Prostate gland (tissue), 2 donors: ENCODE results near the gene DSTYK. TPM values are rescaled to one million over a fixed set of nuclear protein-coding genes. Genes with fewer than 3 reads are reported as not detected.
"Not testable (repeated sequence)": the region's sequence is repeated elsewhere in the genome, so short reads cannot be mapped to it uniquely, and the experiment has no call there.

ENCODE experiments used
- DNase-seq: peaks from one replicate; pipeline ENCODE4 v3.0.0-alpha.2; 2019; ENCODE audit warnings: low spot score
- H3K27ac ChIP-seq, 2 donors: fragments of 200-600 bp; sonication (generic); 2 replicates each; pipeline ENCODE4 v1.5.1; 2017 to 2019
- H3K27me3 ChIP-seq: fragments of 200-600 bp; sonication (generic); replicated peaks from 2 replicates; pipeline ENCODE4 v1.5.1; 2019; ENCODE audit not compliant: insufficient read depth
- H3K36me3 ChIP-seq, 2 donors: fragments of 200-600 bp; sonication (generic); 1 replicate in 1 of 2; 2 replicates in 1 of 2; pipeline versions ENCODE4 v1.5.1 to v1.8.1; 2017 to 2019
- H3K4me1 ChIP-seq: fragments of 200-600 bp; sonication (generic); replicated peaks from 2 replicates; pipeline ENCODE4 v1.5.1; 2019
- H3K4me3 ChIP-seq, 2 donors: fragments of 200-600 bp; sonication (generic); 2 replicates each; pipeline ENCODE4 v1.5.1; 2017 to 2019
- H3K9me3 ChIP-seq: fragments of 200-600 bp; sonication (generic); 2 replicates; pipeline ENCODE4 v1.5.1; 2017
- POLR2A ChIP-seq: fragments of 450-650 bp; IDR thresholded peaks from one replicate; pipeline ENCODE4 v1.6.1; 2016; ENCODE audit warnings: antibody characterized with exemption, mild to moderate bottlenecking
- POLR2AphosphoS5 ChIP-seq: sonication (generic); formaldehyde crosslinking; IDR thresholded peaks from one replicate; pipeline ENCODE4 v1.6.1; 2017; ENCODE audit warnings: antibody characterized with exemption
- WGBS: methylation state at CpG from one replicate; pipeline ENCODE4 v1.1.5; 2018; 5-methylcytosine and 5-hydroxymethylcytosine counted together
- intact Hi-C: fragments of 100-400 bp; cut with DNase I; formaldehyde crosslinking; loops from one replicate; pipeline ENCODE4 v1.14.2; 2022
- total RNA-seq, 2 donors: library from RNA; depleted of rRNA; stranded (reverse); fragments of >200 nt; gene quantifications; one replicate each; pipeline ENCODE4 v1.1.0, GENCODE V29; 2016
- TF ChIP-seq, protein P1 (sequence below), 4 experiments: fragments of 200-600 bp in 2 of 4; fragments of 450-650 bp in 2 of 4; sonication (generic) in 2 of 4; IDR thresholded peaks; 1 replicate in 3 of 4; 2 replicates in 1 of 4; pipeline ENCODE4 v1.5.1; 2016 to 2019; ENCODE audit warnings: antibody characterized with exemption in 4 of 4, mild to moderate bottlenecking in 2 of 4, moderate library complexity in 2 of 4

DSTYK gene
- total RNA-seq, 2 donors from 2014 or later = 9.7 to 16.9 TPM

DNA sequence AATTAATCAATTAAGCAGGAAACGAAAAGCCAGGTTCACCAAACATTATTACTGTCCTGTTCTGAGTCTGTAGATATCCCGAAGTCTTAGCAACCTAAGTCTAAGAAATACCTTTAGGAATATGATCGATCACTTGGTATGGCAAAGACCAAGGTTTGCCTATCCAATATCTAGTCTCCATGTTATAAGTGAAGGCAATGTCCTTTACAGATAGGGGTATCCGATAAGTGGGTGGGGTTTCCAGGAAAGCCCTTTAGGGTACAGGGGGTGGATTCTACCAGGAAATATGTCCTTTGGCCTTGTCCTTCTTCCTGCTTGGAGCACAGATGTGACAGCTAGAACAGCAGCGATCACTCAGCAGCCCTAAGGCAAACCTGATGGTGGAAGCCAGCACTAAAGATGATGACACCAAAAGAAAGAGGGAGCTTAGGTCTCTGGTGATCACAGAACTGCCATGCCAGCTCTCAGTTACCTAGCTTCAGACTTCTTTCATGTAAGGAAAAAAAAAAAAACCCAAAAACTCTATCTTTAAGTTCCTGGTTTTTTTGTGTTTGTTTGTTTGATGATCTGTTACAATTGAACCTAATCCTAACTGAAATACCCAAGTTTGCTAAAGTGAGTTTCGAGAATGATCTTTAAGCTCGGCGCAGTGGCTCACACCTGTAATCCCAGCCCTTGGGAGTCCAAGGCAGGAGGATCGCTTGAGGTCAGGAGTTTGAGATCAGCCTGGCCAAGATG is 40.8 kb downstream of the DSTYK start:
- Histone ChIP-seq H3K27ac (no peak overlapping the region), H3K9me3 (no peaks in the 10 kb centered on the region), H3K4me3 (no peak overlapping the region), H3K36me3 (no peaks in the 10 kb centered on the region), H3K4me1 (no peaks in the 10 kb centered on the region), H3K27me3 (no peaks in the 10 kb centered on the region)
- intact Hi-C loops = no loop called here
- 95% methylated on average over 9 of the region's 9 CpGs for WGBS
- TF ChIP-seq POLR2A (no peak), POLR2AphosphoS5 (no peak)
- no peak for DNase-seq

DNA sequence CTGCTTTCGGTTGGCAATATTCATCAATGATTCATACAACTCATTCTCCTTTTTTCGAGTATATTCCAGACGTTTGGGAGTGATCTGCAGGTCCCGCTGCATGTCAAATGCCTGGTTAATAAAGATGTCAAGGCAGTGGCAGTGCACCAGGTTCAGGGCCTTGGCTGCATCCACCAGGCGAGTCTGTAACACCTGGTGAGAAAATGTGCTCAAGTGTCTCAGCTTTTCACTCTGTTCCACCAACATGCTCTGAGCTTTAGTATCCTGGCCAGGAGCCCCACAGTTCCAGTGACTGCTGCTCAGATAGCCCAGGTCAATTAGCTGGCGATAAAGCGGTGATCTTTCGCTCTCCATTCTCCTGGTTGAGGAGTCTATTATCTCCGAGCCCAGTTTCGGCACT is 42.3 kb downstream of the DSTYK start:
- no peak overlapping the region for H3K4me3 ChIP-seq
- DNase-seq = no peak
- TF ChIP-seq, protein P1, sequence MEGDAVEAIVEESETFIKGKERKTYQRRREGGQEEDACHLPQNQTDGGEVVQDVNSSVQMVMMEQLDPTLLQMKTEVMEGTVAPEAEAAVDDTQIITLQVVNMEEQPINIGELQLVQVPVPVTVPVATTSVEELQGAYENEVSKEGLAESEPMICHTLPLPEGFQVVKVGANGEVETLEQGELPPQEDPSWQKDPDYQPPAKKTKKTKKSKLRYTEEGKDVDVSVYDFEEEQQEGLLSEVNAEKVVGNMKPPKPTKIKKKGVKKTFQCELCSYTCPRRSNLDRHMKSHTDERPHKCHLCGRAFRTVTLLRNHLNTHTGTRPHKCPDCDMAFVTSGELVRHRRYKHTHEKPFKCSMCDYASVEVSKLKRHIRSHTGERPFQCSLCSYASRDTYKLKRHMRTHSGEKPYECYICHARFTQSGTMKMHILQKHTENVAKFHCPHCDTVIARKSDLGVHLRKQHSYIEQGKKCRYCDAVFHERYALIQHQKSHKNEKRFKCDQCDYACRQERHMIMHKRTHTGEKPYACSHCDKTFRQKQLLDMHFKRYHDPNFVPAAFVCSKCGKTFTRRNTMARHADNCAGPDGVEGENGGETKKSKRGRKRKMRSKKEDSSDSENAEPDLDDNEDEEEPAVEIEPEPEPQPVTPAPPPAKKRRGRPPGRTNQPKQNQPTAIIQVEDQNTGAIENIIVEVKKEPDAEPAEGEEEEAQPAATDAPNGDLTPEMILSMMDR (IDR thresholded peaks at IDR 0.05) = no peak
- TF ChIP-seq POLR2AphosphoS5 = no peak
- TF ChIP-seq POLR2A = no peak
- H3K4me1 ChIP-seq = no peaks in the 10 kb centered on the region
- H3K36me3 ChIP-seq = peaks cover 0 to 4% of the 10 kb centered on the region in 2 donors
- no peaks in the 10 kb centered on the region for H3K9me3 ChIP-seq
- no peak overlapping the region for H3K27ac ChIP-seq
- WGBS = 91% methylated on average over 10 of the region's 10 CpGs
- intact Hi-C loops = no loop called here
- no peaks in the 10 kb centered on the region for H3K27me3 ChIP-seq

DNA sequence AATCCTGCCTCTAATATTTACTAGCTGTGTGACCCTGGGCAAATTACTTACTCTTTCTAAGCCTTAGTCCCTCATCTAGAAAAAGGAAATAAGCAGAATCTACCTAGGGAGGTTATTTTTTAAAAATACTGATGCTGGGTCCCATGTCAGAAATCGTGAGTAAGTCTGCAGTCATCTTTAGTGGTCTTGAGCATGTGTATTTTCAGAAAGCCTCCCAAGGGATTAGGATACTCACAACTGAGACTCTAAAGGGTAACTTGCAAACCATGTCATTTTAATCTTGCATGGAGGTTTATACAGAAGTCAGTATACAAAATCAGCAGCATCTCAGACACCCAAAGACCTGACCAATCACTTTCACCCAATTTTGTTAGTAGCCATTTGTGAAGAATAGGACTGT is 43.2 kb downstream of the DSTYK start:
- intact Hi-C loops = no loop called here
- Histone ChIP-seq H3K27me3 (no peaks in the 10 kb centered on the region), H3K36me3 (peaks cover 4 to 5% of the 10 kb centered on the region in 2 donors), H3K9me3 (no peaks in the 10 kb centered on the region), H3K4me3 (no peak overlapping the region), H3K4me1 (no peaks in the 10 kb centered on the region), H3K27ac (no peak overlapping the region)
- 91% methylated on average over 1 of the region's 1 CpG for WGBS
- no peak for DNase-seq
- no peak for TF ChIP-seq POLR2AphosphoS5

DNA sequence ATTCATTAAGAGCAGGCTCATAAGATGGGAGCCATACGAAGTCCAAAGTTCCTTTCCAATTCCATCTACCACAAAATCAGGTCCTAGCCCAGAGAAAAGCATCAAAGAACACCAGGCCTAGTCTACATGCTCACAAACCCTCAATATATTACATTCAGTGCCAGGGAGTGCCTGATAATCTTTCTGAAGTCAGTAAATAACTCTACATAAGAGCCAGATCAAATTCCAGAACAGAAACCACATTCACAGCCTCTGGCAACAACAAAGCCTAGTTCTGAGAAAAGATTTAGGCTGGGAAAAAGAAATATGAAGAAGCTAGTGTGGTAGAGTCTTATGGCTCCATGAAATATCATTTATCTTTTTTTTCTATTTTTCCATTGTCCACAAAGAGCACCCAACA is 49.2 kb downstream of the DSTYK start:
- no peaks in the 10 kb centered on the region for H3K4me1 ChIP-seq
- no peak overlapping the region for H3K27ac ChIP-seq
- 89% methylated on average over 1 of the region's 1 CpG for WGBS
- H3K27me3 ChIP-seq = no peaks in the 10 kb centered on the region
- no peak for DNase-seq
- intact Hi-C loops = no loop called here
- no peaks in the 10 kb centered on the region for H3K9me3 ChIP-seq
- H3K36me3 ChIP-seq = peaks cover 4 to 10% of the 10 kb centered on the region in 2 donors
- no peak overlapping the region for H3K4me3 ChIP-seq
- TF ChIP-seq POLR2AphosphoS5 = no peak
- TF ChIP-seq POLR2A = no peak
- TF ChIP-seq, protein P1 (IDR thresholded peaks at IDR 0.05) = no peak

DNA sequence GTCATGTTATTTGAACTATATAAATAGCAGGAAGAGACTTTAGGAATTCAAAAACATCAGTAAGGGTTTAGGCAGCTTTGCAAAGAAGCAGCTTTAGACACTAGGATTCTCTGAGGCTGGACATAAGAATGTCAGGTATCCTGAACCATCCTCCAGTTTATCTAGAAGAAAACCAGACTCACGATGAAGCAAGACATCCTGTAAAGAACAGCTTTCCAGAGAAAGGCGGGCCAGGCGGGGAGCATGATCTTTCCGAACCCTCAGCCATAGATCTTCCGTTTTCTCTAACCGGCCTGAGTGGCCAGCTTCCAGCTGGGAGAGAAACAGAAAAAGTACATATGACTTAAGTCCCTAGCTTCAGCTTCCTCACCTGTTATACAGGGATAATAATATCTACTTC is 50.4 kb downstream of the DSTYK start:
- Histone ChIP-seq H3K9me3 (no peaks in the 10 kb centered on the region), H3K36me3 (peaks cover 12 to 14% of the 10 kb centered on the region in 2 donors), H3K27ac (no peak overlapping the region), H3K4me3 (no peak overlapping the region), H3K4me1 (no peaks in the 10 kb centered on the region), H3K27me3 (no peaks in the 10 kb centered on the region)
- intact Hi-C loops = no loop called here
- WGBS = 95% methylated on average over 6 of the region's 6 CpGs
- no peak for DNase-seq
- TF ChIP-seq, protein P1 (IDR thresholded peaks at IDR 0.05) = no peak
- TF ChIP-seq POLR2A (no peak), POLR2AphosphoS5 (no peak)

DNA sequence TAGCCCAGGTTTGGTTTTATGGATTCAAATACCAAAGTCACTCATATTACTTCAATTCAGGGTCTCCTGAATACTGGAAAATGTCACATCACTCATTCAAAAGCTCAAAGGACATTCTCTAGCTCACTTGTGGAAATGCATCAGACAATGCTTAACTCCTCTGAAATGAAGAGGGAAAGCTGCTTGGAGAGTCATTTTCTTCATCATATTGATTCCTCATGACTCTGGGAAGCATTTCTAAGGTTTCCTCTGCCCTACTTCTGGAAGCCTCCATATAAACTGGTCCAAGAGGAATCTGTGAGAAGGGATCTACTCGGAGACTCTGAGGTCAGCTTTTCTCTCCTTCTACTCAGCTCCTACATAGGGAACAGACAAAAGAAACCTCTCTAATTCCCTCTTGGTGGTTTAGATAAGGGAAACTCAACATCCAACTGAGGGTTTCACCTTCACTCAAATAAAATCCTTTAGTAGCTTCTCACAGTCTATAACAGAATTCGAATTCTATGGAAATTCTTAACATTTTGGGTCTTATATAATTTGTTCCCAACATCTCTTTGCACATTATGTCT is 53.4 kb downstream of the DSTYK start:
- TF ChIP-seq POLR2AphosphoS5 (no peak), POLR2A (no peak)
- intact Hi-C loops = no loop called here
- no peaks in the 10 kb centered on the region for H3K27me3 ChIP-seq
- no peaks in the 10 kb centered on the region for H3K4me1 ChIP-seq
- DNase-seq = no peak
- WGBS = 92% methylated on average over 2 of the region's 2 CpGs
- peaks cover 8 to 11% of the 10 kb centered on the region in 2 donors for H3K36me3 ChIP-seq
- no peak overlapping the region for H3K4me3 ChIP-seq
- no peak overlapping the region for H3K27ac ChIP-seq
- H3K9me3 ChIP-seq = no peaks in the 10 kb centered on the region

DNA sequence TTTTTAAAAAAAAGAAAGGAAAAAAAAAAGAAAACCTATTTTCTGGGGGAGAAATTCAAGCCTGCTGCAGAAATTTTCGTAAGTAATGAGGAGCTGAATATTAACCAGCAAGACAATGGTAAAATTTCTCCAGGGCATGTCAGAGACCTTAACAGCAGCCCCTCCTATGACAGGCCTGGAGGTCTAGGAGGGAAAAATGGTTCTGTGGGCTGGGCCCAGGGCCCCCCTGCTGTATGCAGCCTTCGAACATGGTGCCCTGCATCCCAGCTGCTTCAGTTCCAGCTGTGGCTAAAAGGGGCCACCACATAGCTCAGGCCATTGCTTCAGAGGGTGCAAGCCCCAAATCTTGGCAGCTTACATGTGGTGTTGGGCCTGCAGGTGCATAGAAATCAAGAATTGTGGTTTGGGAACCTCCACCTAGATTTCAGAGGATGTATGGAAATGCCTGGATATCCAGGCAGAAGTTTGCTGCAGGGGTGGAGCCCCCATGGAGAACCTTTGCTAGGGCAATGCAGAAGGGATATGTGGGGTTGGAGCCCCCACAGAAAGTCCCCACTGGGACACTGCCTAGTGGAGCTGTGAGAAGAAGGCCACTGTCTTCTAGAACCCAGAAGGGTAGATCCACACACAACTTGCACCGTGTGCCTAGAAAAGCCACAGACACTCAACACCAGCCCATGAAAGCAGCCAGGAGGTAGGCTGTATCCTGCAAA is 55.7 kb downstream of the DSTYK start:
- H3K4me1 ChIP-seq, intact Hi-C loops, H3K27ac ChIP-seq, H3K9me3 ChIP-seq, DNase-seq, H3K27me3 ChIP-seq, H3K4me3 ChIP-seq: not testable (repeated sequence)
- 97% methylated on average over 3 of the region's 3 CpGs for WGBS
- H3K36me3 ChIP-seq = peaks cover 8 to 11% of the 10 kb centered on the region in 2 donors
